Body of pancreas (tissue), 4 donors: ENCODE results near the gene CAVIN1.

Experiments
- CTCF ChIP-seq, 7 experiments: fragments of 450-650 bp in 4 of 7; fragments of 200-600 bp in 3 of 7; sonication (generic) in 3 of 7; IDR thresholded peaks; one replicate each; pipeline ENCODE4 v1.5.1; 2016 to 2019; ENCODE audit warnings: antibody characterized with exemption in 7 of 7
- POLR2A ChIP-seq, 3 donors: fragments of 450-650 bp; IDR thresholded peaks; one replicate each; pipeline ENCODE4 v1.6.1; 2016; ENCODE audit warnings: antibody characterized with exemption in 3 of 3, mild to moderate bottlenecking in 2 of 3

GRCh38 chr17:42423766-42424165, 710 bp upstream of the CAVIN1 start:
- no peak for TF ChIP-seq POLR2A (IDR thresholded peaks at IDR 0.05)
- no peak for TF ChIP-seq CTCF (IDR thresholded peaks at IDR 0.05)
